ENCODE results near the gene CRKL.
"Not testable (repeated sequence)": the region's sequence is repeated elsewhere in the genome, so short reads cannot be mapped to it uniquely, and the experiment has no call there.

CRKL gene

DNA sequence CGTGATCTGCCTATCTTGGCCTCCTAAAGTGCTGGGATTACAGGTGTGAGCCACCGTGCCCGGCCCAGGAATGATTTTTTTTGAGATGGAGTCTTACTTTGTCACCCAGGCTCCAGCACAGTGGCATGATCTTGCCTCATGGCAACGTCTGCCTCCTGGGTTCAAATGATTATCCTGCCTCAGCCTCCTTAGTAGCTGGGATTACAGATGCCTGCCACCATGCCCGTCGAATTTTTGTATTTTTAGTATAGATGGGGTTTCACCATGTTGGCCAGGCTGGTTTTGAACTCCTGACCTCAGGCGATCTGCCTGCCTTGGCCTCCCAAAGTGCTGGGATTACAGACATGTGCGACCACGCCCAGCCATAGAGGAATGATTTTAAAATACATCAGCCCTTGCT is 17.8 kb downstream of the CRKL start:
- DNase-seq, result not testable (repeated sequence)

DNA sequence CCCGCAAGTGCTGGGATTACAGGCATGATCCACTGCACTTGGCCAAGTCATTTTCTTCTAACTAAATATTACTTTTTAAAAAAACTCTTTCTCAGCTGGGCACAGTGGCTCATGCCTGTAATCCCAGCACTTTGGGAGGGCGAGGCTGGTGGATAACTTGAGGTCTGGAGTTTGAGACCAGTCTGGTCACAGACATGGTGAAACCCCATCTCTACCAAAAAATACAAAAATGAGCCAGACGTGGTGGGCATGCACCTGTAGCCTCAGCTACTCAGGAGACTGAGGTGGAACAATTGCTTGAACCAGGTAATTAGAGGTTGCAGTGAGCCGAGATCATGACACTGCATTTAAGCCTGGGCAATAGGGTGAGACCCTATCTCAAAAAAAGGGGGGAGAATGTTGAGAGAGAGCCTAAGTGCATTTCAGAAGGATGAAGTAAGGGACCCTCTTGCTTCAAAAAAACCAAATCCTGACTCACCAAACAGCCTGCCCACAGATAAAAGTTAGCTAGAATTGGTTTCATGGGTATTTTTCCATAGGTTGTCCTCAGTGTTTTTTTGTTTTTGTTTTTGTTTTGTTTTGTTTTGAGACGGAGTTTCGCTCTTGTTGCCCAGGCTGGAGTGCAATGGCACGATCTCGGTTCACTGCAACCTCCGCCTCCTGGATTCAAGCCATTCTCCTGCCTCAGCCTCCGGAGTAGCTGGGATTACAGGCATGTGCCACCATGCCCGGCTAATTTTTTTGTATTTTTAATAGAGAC is 18.8 kb downstream of the CRKL start:
- DNase-seq, result not testable (repeated sequence)

DNA sequence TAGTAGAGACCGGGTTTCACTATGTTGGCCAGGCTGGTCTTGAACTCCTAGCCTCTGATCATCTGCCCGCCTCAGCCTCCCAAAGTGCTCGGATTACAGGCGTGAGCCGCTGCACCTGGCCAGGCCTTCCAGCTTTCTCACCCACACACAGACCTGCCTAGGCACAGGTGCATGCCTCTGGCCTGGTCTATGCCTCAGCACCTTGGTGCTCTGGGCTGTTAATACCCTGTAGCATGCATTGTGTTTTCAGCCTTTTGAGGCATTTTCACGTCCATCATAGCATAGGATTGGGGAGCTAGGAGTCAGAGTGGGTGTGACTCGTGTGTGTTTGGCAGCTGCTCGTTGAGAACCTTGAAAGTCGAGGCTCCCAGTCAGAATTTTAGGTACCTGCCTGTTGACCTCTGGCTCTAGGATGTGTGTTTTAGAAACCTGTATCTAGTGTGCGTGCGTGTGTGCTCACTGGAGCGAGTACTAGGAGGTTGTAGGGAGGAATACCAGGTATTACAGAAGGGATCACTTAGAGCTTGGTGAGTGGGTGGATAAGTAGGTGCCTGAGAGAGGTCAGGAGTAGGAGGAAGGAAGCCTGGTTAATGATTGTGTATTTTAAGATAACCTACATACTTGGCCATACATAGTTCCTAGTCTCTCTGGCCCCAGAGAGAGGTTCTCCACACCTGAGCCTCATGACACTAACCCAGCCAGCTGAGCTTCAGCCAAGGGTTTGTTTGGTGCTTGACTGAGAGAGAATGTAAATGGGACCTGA is 20.0 kb downstream of the CRKL start:
- no peak for DNase-seq

DNA sequence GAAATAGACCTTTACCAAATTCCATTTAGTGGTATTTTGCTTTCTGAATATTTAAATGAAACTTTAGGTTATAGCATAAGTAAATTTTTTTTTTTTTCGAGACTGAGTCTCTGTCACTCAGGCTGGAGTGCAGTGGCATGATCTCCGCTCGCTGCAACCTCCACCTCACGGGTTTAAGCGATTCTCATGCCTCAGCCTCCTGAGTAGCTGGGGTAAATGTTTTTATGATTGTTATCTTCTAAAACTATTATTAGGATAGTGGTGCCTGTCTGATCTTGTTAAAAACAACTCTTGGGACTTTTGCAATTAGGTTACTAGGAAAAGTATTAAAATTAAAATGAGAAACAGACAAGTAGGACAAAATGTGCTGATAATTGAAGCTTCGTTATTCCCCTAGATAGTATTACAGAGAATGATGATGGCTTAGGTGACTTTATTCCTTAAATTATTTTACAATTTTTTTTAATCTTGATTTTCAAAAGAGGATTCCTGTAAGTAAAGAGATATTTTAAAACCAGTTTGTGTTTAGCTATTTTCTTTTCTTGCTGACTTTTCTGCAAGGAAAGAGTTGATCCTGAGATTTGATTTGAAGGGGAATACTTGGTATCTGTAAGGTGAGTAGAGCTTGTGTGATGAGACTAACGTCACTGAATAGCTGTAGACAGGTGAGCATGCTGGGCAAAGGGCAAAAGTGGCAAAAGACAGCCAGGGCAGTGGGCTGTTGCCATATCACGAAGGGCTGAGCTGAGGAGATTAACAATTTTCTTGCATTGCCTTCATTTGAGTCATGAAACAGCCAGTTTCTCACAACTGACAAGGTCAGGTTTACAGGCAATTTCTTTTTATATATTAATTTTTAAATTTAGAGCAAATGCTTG is 20.8 kb downstream of the CRKL start:
- no peak for DNase-seq

DNA sequence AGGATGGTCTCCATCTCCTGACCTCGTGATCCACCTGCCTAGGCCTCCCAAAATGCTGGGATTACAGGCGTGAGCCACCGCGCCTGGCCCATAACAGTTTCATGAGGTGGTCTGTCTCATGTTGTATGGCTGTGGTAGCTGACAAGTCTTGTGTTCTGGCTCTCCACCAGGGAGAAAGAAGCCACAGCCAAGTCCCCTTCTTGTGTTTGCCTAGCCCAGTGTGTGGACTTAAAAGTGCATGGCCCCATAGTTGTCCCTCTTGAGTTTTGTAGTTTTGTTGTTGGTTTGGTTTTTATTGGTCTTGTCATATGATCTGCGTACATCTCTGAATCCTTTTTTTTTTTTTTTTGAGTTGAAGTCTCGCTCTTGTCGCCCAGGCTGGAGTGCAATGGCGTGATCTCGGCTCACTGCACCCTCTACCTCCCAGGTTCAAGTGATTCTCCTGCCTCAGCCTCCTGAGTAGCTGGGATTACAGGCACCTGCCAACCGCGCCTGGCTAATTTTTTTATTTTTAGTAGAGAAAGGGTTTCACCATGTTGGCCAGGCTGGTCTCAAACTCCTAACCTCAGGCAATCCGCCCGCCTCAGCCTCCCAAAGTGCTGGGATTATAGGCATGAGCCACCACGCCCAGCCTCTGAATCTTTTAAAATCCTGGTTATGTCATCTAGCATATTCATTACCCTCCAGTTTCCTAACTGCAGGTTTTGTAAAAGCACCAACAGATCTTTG is 22.4 kb downstream of the CRKL start:
- not testable (repeated sequence) for DNase-seq

DNA sequence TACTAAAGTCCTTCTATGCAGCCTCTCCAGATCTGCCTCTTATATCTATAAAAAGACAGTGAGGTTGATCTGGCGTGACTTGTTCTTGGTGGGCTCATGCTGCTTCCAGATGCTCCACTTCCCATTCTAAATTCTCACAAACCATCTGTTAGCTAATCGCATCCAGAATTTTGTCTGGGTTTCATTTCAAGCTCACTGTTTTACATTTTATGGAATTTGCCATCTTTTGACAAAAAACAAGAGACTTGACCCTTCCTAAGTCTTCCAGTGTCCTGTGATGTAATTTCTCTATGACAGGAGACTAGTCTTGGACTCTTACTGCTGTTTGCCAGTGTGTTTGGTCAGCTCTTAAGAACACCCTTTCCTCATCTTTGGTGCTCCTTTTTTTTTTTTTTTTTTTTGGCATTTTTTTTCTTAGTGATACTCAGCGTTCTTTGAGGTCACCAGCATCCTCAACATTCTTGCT is 23.0 kb downstream of the CRKL start:
- DNase-seq, result no peak

DNA sequence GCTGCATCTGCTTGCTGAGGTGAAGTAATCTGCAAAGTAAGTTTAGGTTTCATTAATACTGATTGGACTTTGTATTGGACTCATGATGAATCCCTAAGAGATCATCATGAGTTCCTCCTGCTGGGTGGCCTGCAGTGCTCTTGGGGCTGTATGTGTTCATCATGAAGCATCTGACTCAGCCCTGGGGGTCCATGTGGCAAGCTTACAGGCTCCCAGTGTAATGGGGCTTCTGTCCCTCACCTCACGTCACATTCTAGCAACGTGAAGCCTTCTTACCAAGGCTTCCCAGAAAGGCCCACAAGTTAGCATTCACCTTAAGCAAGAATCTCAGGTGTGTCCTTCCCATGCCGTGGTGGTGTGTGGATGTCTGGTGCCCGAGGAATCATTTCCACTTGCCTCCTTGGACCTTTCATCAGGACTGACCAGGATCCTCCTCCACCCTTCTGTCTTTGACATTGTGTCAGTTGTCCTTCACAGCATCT is 23.7 kb downstream of the CRKL start:
- no peak for DNase-seq

DNA sequence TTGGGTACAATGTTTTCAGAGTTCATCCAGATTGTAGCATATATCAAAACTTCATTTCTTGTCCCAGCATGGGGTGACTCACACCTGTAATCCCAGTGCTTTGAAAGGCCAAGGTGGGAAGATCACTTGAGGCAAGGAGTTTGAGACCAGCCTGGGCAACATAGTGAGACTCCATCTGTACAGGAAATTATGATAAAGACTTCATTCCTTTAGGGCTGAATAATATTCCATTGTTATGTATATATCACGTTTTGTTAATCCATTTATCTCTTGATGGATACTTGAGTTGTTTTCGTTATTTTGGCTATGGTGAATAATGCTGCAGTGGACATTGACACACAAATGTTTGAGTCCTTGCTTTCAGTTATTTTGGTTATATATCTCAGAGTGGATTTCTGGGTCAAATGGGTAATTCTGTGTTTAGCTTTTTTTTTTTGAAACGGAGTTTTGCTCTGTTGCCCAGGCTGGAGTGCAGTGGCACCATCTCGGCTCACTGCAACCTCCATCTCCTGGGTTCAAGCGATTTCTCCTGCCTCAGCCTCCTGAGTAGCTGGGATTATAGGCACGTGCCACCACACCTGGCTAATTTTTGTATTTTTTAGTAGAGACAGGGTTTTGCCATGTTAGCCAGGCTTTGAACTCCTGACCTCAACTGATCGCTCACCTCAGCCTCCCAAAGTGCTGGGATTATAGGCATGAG is 25.1 kb downstream of the CRKL start:
- DNase-seq, result not testable (repeated sequence)

DNA sequence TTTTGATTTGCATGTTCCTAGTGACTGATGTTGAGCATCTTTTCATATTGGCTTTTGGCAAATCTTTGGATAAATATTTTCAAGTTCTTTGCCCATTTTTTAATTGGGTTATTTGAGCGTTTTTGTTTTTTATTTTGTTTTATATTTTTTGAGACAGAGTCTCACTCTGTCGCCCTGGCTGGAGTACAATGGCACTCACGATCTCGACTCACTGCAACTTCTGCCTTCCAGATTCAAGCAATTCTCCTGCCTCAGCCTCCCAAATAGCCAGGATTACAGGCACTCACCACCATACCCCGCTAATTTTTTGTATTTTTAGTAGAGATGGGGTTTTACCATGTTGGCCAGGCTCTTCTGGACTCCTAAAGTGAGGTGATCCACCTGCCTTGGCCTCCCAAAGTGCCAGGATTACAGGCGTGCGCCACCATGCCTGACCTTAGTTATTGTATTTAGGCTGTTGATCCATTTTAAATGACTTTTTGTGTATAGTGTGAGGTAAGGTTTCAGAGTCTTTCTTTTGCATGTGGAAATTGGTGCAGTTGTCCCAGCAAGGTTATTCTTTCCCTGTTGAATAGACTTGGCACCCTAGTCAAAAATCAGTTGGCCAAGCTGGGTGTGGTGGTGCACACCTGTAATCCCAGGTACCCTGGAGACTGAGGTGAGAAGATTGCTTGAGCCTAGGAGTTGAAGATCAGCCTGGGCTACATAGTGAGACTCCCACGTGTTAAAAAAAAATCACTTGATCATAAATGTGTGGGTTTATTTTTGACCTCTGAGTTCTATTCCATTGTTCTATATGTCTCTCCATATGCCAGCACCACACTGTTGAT is 26.1 kb downstream of the CRKL start:
- no peak for DNase-seq

DNA sequence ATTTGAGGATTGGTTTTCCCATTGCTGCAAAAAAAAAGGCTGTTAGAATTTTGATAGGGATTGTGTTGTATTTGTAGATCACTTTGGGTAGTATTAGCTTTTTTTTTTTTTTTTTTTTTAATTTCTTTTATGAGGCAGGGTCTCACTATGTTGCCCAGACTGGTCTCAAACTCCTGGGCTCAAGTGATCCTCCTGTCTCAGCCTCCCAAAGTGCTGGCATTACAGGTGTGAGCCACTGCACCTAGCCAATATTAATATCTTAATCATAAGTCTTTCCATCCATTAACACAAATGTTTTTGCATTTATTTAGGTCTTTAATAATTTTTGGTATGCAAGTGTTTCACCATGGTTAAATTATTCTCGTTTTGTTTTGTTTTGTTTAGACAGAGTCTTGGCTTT is 26.8 kb downstream of the CRKL start:
- no peak for DNase-seq

DNA sequence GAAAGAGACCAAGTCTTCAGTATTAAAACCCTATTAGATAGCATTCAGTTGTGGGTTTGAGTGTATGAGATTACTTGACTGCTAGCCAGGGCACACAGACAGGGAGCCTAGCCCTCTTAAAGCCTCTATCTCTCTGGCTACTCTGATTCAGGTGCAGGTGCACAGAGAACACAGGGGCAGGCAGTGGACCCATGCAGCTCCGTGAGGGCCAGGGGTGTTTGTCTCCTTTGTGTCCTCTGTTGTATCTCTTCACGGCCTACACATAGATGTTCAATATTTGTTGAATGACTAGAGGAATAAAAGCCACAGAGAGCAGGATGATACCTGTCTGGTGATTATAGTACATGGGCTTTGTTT is 28.3 kb downstream of the CRKL start:
- no peak for DNase-seq

DNA sequence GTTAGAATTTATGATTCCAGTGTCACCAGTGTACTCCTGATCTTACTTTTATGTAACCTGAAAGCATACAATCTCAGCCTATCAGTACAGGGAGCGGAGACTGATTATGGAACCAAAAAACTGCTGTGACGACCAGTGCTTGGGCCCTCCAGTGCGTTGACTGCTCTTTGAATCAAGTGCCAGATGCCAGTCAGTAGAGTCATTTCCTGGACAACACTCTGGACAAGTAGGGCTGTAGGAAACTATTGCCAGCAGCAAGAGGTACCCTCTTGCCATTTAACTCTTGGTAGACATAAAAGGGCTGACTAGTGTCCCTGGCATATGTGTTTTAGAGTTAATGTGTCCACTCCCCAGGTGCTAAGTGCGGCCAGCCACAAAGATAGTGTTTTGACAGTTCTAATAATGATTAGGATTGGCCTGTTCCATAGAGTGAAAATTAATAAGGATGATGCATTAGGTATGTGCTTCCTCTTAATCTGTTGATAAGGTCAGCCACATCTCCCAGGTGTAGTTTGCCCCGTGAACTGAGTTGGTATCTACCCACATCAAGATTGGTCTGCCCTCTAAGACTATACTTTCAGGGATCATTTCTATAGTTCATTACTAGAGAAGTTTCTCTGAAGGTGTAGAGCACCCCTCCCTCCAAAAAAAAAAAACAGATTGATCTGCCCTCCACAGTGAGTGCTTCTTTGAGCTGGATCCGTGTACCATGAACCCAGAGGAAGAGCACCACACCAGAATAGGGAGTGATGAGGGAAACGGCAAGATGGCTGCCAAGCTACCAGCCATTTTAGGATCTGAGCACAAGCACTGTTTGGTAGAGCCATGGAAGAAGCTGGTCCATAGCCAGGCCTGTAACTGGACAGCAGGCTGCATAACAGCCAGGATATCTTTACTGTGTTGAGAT is 29.1 kb downstream of the CRKL start:
- DNase-seq, result no peak

DNA sequence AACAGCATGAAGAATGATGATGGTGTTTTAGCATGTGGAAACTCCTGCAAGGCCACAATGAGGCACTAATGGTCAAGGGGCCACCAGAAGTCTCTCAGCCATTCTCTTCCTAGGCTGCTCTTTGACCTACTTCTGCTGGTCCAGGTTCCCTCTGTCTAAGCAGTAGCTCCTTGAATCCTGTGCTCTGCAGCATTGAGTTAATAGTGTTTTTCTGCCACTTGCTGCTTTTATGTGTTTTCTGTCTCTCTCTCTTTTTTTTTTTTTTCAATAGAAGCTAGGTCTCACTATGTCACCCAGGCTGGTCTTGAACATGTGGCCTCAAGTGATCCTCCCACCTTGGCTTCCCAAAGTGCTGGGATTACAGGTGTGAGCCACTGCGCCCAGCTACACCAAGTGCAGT is 29.8 kb downstream of the CRKL start:
- DNase-seq, result no peak

DNA sequence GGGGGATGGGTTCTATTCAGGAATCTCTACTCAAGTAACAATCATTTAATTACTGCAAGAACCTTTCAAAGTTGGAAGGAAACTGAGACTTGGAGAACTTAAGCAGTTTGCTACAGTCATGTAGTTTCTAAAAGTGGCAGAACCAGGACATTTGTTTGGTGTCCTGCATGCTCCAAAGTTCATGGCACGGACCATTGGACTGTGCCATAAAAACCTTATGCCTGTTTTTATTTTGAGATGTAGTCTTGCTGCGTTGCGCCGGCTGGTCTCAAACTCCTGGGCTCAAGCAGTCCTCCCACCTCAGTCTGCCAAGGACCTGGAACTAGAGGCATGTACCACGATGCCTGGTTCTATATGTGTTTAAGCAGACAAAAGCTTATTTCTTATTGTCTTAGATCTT is 31.2 kb downstream of the CRKL start:
- no peak for DNase-seq

DNA sequence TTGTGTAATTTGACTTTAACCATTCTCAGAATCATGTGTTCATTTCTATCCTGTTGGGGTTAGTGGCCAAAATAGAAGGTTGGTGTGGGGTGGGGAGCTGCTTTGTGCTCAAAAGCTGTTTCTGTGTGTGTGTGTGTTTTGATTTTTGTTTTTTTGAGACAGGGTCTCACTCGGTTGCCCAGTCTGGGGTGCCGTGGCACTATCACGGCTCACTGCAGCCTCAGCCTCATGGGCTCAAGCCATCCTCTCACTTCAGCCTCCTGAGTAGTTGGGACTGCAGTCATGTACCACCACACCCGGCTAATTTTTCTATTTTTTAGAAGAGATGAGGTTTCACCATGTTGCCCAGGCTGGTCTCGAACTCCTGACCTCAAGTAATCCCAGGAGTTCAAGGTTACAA is 31.8 kb downstream of the CRKL start:
- no peak for DNase-seq

DNA sequence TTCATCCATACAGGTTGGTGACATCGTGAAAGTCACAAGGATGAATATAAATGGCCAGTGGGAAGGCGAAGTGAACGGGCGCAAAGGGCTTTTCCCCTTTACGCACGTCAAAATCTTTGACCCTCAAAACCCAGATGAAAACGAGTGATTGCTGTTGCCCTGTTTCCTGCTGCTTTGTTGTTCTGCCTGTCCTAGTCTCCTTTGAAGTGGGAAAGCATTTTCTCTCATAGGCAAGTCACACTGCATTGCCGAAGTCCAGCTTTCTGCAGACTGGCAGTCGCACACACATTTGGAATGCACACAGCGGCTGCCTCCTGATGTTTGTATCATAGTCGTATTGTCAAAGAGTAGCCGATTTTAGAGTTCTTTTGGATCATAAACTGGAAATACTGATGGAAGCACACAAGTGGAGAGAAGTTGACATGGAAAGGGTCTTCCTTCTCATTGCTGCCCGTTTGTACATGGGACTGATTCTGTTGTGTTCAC is 32.5 kb downstream of the CRKL start:
- DNase-seq, result no peak

DNA sequence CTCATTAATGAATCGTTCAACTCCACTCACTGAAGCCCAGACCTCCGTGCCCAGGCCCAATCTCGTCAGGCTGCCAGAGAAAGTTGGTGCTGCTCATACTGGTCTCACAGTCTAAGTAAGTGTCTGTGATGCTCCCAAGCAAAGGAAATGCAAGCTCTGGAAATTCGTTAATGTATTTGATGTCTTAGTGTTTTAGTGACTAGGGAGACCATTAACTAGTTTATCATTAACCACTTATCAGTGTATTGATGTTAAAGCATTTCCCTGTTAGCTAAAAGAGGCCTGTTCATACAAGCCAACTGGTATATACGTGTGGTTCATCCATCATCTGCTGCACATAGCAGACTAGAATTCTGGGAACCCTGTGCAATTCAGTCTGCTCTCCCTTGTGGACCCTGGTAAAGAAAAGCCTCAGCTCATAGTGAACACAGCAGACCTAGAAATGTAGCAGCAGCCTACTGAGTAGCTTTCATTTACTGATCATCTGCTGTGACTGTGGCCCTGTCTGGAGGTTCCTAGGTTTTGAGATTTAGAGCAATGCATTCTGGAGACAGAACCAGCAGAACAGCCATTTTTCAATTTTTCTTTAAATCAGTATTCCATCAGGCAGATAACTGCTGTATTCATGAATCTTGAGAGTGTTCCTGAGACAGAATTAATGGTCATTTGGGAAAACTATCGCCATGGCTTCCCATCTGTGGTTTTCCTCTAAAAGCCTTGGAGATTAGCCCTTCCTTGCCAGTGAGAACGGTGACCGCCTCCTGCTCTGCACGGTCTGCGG is 34.1 kb downstream of the CRKL start:
- no peak for DNase-seq

DNA sequence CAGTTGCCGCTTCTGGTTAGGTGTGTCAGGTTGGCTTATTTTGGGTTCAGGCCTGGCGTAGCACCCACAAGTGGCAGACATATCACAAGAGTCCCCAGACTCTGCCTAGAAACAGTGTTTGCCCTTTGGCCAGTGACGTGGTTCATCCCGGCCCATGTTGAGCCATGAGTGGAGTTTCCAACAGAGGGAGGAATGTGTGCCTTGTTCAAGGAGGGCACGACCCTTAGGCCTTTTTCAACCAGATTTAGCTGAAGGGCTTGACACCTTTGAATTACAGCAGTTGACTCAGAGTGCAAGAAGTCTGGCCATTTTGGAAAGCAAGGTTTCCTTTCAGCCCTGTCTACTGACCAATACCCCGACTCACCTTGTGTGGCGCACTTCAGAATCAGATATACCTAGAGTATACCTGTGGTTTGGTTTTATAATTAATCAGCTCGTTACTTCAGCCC is 34.7 kb downstream of the CRKL start:
- DNase-seq, result no peak
